ENCODE measurements around the gene HBS1L.

HBS1L gene

DNA sequence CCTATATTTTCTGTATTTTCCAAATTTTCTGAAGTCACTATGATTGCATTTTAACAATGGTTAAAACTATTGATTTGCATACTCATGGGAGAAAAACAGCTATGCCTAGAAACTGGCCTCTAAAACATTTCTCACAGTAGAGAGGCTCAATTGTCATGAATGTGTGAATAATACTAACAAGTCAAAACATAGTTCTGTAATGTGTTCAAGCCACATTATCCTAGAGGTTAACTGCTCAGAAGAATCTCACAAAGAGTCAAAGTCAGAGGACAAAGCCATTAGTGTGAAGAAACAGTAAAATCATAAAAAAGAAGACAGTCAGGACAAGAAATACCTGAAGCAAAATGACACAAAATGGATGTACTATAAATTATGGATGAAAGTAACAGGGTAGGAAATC lies 92.2 kb downstream of the HBS1L start:
- no peaks in the 10 kb centered on the region for H3K4me1 ChIP-seq (ENCODE audit: control insufficient read depth in 2 of 2, insufficient read depth in 2 of 2, low read length in 2 of 2)
- no peak overlapping the region for H3K4me3 ChIP-seq (ENCODE audit: low read length in 2 of 2)
- peaks cover 13 to 19% of the 10 kb centered on the region in 2 donors for H3K36me3 ChIP-seq (ENCODE audit: control insufficient read depth in 2 of 2, insufficient read depth in 2 of 2, low read length in 2 of 2)
- no peak overlapping the region for H3K27ac ChIP-seq (ENCODE audit: low read depth in 2 of 2, low read length in 2 of 2)
- H3K9me3 ChIP-seq (ENCODE audit: control insufficient read depth in 2 of 2, low read length in 2 of 2), result no peaks in the 10 kb centered on the region
- no peak overlapping the region for H3K9ac ChIP-seq (ENCODE audit: low read depth in 1 of 2, low read length in 2 of 2)
- H3K27me3 ChIP-seq (ENCODE audit: control insufficient read depth in 2 of 2, insufficient read depth in 2 of 2, low read length in 2 of 2), result no peaks in the 10 kb centered on the region

DNA sequence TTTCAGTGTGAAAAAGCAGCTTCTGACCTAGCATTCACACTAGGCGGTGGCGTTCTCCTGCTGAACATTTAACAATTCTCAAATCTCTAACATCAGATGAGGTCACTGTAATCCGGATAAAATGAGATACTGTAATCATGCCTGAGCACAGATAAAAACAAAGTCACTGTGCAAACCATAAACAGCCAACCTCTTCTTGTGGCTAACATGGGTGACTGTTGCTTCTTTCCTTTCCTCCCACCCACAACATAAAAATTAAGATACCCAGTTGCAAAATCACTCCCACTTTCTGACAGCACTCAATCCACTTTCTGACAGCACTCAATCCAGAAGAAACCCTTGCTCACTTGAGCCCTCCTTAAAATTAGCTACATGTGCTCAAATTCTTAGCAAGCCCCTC lies 93.3 kb downstream of the HBS1L start:
- H3K27ac ChIP-seq (ENCODE audit: low read depth in 2 of 2, low read length in 2 of 2), result no peak overlapping the region
- H3K36me3 ChIP-seq (ENCODE audit: control insufficient read depth in 2 of 2, insufficient read depth in 2 of 2, low read length in 2 of 2), result peaks cover 11 to 19% of the 10 kb centered on the region in 2 donors
- H3K9me3 ChIP-seq (ENCODE audit: control insufficient read depth in 2 of 2, low read length in 2 of 2), result no peaks in the 10 kb centered on the region
- H3K4me3 ChIP-seq (ENCODE audit: low read length in 2 of 2), result no peak overlapping the region
- no peaks in the 10 kb centered on the region for H3K4me1 ChIP-seq (ENCODE audit: control insufficient read depth in 2 of 2, insufficient read depth in 2 of 2, low read length in 2 of 2)
- H3K9ac ChIP-seq (ENCODE audit: low read depth in 1 of 2, low read length in 2 of 2), result no peak overlapping the region
- H3K27me3 ChIP-seq (ENCODE audit: control insufficient read depth in 2 of 2, insufficient read depth in 2 of 2, low read length in 2 of 2), result no peaks in the 10 kb centered on the region

DNA sequence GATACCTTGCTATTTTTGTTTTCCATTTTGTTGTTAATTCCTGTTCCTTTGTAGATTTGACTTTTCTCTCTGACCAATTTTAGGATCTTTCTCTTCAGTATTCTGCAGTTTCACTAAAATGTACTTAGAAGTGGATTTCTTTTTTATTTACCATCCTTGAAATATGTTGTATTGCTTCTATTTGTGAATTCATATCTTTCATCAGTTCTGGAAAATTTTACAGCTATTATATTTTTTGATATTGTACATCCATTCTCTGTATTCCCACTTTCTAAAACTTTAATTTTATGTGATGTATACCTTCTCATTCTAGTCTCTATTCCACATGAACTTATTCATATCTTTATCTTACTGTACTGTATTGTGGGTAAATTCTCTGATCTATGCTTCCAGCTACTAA lies 95.0 kb downstream of the HBS1L start:
- Histone ChIP-seq H3K9ac (ENCODE audit: low read depth in 1 of 2, low read length in 2 of 2) (no peak overlapping the region), H3K4me1 (ENCODE audit: control insufficient read depth in 2 of 2, insufficient read depth in 2 of 2, low read length in 2 of 2) (no peaks in the 10 kb centered on the region), H3K27me3 (ENCODE audit: control insufficient read depth in 2 of 2, insufficient read depth in 2 of 2, low read length in 2 of 2) (no peaks in the 10 kb centered on the region), H3K27ac (ENCODE audit: low read depth in 2 of 2, low read length in 2 of 2) (no peak overlapping the region), H3K36me3 (ENCODE audit: control insufficient read depth in 2 of 2, insufficient read depth in 2 of 2, low read length in 2 of 2) (peaks cover 0 to 9% of the 10 kb centered on the region in 2 donors), H3K4me3 (ENCODE audit: low read length in 2 of 2) (no peak overlapping the region), H3K9me3 (ENCODE audit: control insufficient read depth in 2 of 2, low read length in 2 of 2) (no peaks in the 10 kb centered on the region)

DNA sequence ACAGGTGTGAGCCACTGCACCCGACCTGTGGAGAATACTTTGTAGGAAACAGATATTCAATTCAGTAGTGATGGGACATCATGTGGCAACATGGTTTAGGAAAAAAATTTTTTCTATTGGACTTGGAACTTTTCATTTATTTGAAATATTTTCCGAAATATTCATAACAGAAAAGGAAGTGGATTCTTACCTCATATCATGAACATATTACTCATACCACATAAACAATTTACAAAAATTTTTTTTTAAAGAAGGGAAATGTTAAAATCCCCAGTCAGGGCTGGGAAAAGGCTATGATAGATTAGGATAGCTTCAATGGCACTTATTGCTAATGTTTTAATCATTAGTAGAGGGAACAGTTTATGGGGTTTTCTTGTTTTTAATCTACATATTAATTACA lies 97.9 kb downstream of the HBS1L start:
- Histone ChIP-seq H3K9ac (ENCODE audit: low read depth in 1 of 2, low read length in 2 of 2) (no peak overlapping the region), H3K27me3 (ENCODE audit: control insufficient read depth in 2 of 2, insufficient read depth in 2 of 2, low read length in 2 of 2) (no peaks in the 10 kb centered on the region), H3K36me3 (ENCODE audit: control insufficient read depth in 2 of 2, insufficient read depth in 2 of 2, low read length in 2 of 2) (no peaks in the 10 kb centered on the region), H3K27ac (ENCODE audit: low read depth in 2 of 2, low read length in 2 of 2) (no peak overlapping the region), H3K4me1 (ENCODE audit: control insufficient read depth in 2 of 2, insufficient read depth in 2 of 2, low read length in 2 of 2) (no peaks in the 10 kb centered on the region), H3K4me3 (ENCODE audit: low read length in 2 of 2) (no peak overlapping the region), H3K9me3 (ENCODE audit: control insufficient read depth in 2 of 2, low read length in 2 of 2) (no peaks in the 10 kb centered on the region)

DNA sequence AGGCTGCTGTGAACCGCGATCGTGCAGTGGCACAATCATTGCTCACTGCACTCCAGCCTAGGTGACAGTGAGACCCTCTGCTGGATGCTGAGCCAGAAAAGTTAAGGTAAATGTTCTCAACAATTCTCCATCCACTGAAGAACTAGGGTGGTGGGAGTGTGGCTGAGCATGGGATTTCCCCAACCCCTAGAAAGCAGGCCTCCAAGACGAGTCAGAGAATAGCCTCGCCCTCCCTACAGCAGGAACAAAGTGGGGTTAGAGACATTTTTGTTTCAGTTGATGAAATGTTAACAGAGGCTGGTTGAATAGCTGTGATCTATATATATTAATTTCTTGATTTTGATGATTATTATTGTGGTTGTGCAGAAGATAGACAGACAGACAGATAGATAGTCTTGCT lies 98.6 kb downstream of the HBS1L start:
- Histone ChIP-seq H3K27ac (ENCODE audit: low read depth in 2 of 2, low read length in 2 of 2) (no peak overlapping the region), H3K9ac (ENCODE audit: low read depth in 1 of 2, low read length in 2 of 2) (no peak overlapping the region), H3K9me3 (ENCODE audit: control insufficient read depth in 2 of 2, low read length in 2 of 2) (no peaks in the 10 kb centered on the region), H3K36me3 (ENCODE audit: control insufficient read depth in 2 of 2, insufficient read depth in 2 of 2, low read length in 2 of 2) (no peaks in the 10 kb centered on the region), H3K4me1 (ENCODE audit: control insufficient read depth in 2 of 2, insufficient read depth in 2 of 2, low read length in 2 of 2) (no peaks in the 10 kb centered on the region), H3K27me3 (ENCODE audit: control insufficient read depth in 2 of 2, insufficient read depth in 2 of 2, low read length in 2 of 2) (no peaks in the 10 kb centered on the region), H3K4me3 (ENCODE audit: low read length in 2 of 2) (no peak overlapping the region)

DNA sequence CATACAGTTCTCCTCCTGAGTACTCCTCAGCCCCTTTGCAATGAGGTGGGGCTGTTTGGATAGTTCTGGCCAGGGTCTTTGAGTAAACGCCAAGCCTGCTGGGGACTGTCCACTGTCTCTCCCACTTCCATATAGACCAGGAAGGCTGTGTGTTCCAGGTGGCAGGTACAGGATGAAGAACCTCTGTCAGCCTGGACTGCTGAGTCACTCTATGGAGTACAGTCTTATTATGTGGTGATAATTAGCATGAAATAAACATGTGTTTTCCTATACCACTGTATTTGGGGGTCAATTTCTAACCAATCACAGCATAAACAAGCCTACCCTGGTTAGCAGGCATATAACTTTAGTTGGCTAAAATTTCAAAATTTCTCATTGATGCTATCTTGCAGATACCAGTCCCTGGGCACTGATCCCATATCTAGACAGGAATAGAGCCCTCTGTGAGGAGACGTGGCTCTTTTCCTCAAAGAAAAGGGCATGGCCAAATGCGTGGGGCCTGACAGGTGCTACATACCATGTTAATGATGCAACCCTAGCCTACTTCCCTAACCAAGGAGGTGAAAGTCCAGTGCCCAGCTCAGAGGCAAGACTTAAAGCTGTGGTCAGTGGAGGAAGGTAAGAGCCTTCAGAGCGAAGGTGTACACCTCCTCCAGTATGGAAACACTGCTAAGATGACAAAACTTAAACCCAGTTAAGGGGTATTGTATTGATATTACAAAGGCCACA lies 100.2 kb downstream of the HBS1L start:
- Histone ChIP-seq H3K4me3 (ENCODE audit: low read length in 2 of 2) (no peak overlapping the region), H3K36me3 (ENCODE audit: control insufficient read depth in 2 of 2, insufficient read depth in 2 of 2, low read length in 2 of 2) (no peaks in the 10 kb centered on the region), H3K27ac (ENCODE audit: low read depth in 2 of 2, low read length in 2 of 2) (no peak overlapping the region), H3K9ac (ENCODE audit: low read depth in 1 of 2, low read length in 2 of 2) (no peak overlapping the region), H3K4me1 (ENCODE audit: control insufficient read depth in 2 of 2, insufficient read depth in 2 of 2, low read length in 2 of 2) (no peaks in the 10 kb centered on the region), H3K9me3 (ENCODE audit: control insufficient read depth in 2 of 2, low read length in 2 of 2) (no peaks in the 10 kb centered on the region), H3K27me3 (ENCODE audit: control insufficient read depth in 2 of 2, insufficient read depth in 2 of 2, low read length in 2 of 2) (no peaks in the 10 kb centered on the region)

DNA sequence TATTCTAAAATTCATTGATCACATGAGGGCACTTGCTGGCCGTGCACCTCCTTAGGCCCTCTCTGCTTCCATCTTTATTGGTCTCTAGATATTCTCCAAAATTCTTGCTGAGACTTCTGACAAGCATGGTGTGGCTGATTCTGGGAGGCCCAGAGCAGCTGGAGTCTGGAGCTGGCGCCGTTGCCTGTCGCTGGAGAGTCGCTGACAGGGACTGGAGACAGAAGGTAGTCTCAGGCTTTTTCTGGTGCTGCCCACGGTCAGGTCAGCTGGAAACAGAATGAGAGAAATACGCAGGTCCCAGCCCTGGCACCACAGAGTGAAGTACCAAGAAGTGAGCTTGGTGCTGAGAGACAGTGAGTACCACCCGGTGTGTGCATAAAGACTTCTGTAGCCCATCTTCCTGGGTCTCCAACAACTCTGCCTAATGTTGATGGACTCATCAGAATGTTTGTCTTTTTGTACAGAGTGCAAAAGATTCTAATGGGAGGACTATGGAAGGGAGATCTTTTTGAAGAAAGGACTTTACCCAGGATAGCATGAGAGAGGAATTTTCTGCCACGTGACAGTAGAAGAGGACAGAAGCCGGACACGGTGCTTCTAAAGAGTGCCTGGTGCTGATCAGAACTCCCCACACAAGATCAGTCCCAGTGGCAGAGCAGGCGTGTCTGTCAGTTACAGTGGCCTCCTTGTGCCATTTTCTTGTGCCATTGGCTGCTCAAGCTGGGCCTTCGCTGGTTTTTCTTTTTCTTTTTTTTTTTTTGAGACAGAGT lies 102.9 kb downstream of the HBS1L start:
- Histone ChIP-seq H3K4me3 (ENCODE audit: low read length in 2 of 2) (no peak overlapping the region), H3K9ac (ENCODE audit: low read depth in 1 of 2, low read length in 2 of 2) (no peak overlapping the region), H3K9me3 (ENCODE audit: control insufficient read depth in 2 of 2, low read length in 2 of 2) (no peaks in the 10 kb centered on the region), H3K4me1 (ENCODE audit: control insufficient read depth in 2 of 2, insufficient read depth in 2 of 2, low read length in 2 of 2) (no peaks in the 10 kb centered on the region), H3K27ac (ENCODE audit: low read depth in 2 of 2, low read length in 2 of 2) (no peak overlapping the region), H3K27me3 (ENCODE audit: control insufficient read depth in 2 of 2, insufficient read depth in 2 of 2, low read length in 2 of 2) (no peaks in the 10 kb centered on the region), H3K36me3 (ENCODE audit: control insufficient read depth in 2 of 2, insufficient read depth in 2 of 2, low read length in 2 of 2) (no peaks in the 10 kb centered on the region)

DNA sequence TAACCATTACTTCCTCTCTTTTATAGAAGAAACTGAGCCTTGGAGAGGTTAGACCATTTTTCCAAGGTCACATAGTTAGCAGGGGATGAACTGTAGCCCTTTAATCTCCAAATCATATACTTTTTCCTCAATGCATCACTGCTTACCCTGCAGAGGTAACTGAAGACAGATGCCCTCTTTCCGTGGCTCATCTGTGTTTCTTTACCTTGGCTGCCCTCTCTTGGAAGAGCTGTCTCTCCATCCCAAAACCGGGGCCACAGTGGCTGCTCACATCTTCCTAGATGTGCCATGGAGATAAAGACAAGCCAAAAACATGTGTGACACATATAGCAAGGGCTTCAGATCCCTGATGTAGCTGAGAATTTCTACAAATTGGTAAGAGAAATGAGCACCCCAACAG lies 104.1 kb downstream of the HBS1L start:
- Histone ChIP-seq H3K36me3 (ENCODE audit: control insufficient read depth in 2 of 2, insufficient read depth in 2 of 2, low read length in 2 of 2) (no peaks in the 10 kb centered on the region), H3K27me3 (ENCODE audit: control insufficient read depth in 2 of 2, insufficient read depth in 2 of 2, low read length in 2 of 2) (no peaks in the 10 kb centered on the region), H3K9ac (ENCODE audit: low read depth in 1 of 2, low read length in 2 of 2) (no peak overlapping the region), H3K4me1 (ENCODE audit: control insufficient read depth in 2 of 2, insufficient read depth in 2 of 2, low read length in 2 of 2) (no peaks in the 10 kb centered on the region), H3K27ac (ENCODE audit: low read depth in 2 of 2, low read length in 2 of 2) (no peak overlapping the region), H3K4me3 (ENCODE audit: low read length in 2 of 2) (no peak overlapping the region), H3K9me3 (ENCODE audit: control insufficient read depth in 2 of 2, low read length in 2 of 2) (no peaks in the 10 kb centered on the region)

DNA sequence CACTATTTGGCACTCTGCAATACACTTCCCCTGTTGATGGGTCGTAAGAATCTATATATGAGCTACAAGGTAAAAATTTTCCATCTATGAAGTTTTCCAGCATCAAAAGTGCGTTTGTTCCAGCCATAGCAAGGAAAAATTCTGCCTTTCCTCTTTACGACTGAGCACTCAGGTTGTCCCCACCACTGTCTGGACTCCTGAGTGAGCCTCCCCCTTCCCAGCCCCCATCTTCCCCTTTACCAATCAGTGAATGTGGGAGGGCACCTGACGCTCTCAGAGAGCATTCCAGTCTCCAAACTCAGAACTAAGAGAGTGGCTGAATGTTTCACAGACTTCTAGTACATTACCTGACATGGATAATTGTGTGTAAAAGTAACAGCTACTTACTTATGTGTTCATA lies 104.7 kb downstream of the HBS1L start, which contains the start of gene ALDH8A1:
TSS of gene ALDH8A1 (minus strand) at position 175 of the 400 bp plus-strand sequence. CDS start at position 127, 48 bp downstream.
- H3K4me1 ChIP-seq (ENCODE audit: control insufficient read depth in 2 of 2, insufficient read depth in 2 of 2, low read length in 2 of 2), result no peaks in the 10 kb centered on the region
- no peaks in the 10 kb centered on the region for H3K36me3 ChIP-seq (ENCODE audit: control insufficient read depth in 2 of 2, insufficient read depth in 2 of 2, low read length in 2 of 2)
- no peak within 1 kb of the TSS for H3K4me3 ChIP-seq (ENCODE audit: low read length in 2 of 2)
- H3K9ac ChIP-seq (ENCODE audit: low read depth in 1 of 2, low read length in 2 of 2), result no peak within 1 kb of the TSS
- no peak within 1 kb of the TSS for H3K27ac ChIP-seq (ENCODE audit: low read depth in 2 of 2, low read length in 2 of 2)
- no peaks in the 10 kb centered on the region for H3K27me3 ChIP-seq (ENCODE audit: control insufficient read depth in 2 of 2, insufficient read depth in 2 of 2, low read length in 2 of 2)
- H3K9me3 ChIP-seq (ENCODE audit: control insufficient read depth in 2 of 2, low read length in 2 of 2), result no peaks in the 10 kb centered on the region

DNA sequence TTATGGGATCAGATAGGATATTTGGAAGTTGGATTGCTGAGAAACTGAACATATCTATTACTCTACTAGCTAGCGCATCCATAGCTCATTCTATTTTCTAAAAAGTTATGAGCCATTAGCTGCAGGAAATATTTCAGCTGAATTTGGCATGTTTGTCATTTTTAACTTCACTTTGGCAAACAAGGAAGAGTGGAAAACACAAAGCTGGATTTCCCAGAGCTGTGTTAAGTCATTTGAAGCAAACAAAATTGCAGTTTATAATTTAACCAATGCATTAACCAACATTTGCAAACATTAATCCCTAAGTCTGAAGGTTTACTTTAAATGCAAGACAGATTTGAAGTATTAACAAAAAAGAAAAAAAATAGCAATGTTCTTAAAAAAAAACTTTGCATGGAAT lies 105.9 kb downstream of the HBS1L start:
- Histone ChIP-seq H3K27me3 (ENCODE audit: control insufficient read depth in 2 of 2, insufficient read depth in 2 of 2, low read length in 2 of 2) (no peaks in the 10 kb centered on the region), H3K36me3 (ENCODE audit: control insufficient read depth in 2 of 2, insufficient read depth in 2 of 2, low read length in 2 of 2) (no peaks in the 10 kb centered on the region), H3K4me3 (ENCODE audit: low read length in 2 of 2) (no peak overlapping the region), H3K27ac (ENCODE audit: low read depth in 2 of 2, low read length in 2 of 2) (no peak overlapping the region), H3K4me1 (ENCODE audit: control insufficient read depth in 2 of 2, insufficient read depth in 2 of 2, low read length in 2 of 2) (no peaks in the 10 kb centered on the region), H3K9ac (ENCODE audit: low read depth in 1 of 2, low read length in 2 of 2) (no peak overlapping the region), H3K9me3 (ENCODE audit: control insufficient read depth in 2 of 2, low read length in 2 of 2) (no peaks in the 10 kb centered on the region)

All from mucosa of rectum (tissue), 2 donors.